ENCODE measurements around the gene SDC1.

SDC1 gene

DNA sequence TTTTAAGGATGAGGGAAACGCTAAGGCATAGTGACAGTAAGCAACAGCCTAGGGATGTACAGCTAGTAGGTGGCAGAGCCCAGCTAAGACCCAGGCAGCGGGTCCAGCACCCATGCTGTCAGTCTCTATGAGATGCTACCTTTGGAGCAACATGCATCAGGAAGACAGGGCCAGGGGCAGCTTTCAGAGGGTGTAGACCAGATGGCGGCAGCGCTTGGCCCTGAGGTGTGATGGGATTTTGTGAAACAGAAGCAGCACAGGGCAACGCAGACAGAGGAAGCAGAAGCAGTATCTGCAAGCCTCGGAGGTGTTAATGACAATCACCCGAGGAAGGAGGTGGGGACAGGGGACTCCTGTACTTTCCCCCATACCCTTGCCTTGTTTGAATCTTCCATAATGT, 43.2 kb downstream of the SDC1 start:
- Histone ChIP-seq H3K9me3 (replicated peaks in 1 of 11) (no peaks in the 10 kb centered on the region), H3K9ac (no peak overlapping the region), H3K4me2 (no peak overlapping the region)

DNA sequence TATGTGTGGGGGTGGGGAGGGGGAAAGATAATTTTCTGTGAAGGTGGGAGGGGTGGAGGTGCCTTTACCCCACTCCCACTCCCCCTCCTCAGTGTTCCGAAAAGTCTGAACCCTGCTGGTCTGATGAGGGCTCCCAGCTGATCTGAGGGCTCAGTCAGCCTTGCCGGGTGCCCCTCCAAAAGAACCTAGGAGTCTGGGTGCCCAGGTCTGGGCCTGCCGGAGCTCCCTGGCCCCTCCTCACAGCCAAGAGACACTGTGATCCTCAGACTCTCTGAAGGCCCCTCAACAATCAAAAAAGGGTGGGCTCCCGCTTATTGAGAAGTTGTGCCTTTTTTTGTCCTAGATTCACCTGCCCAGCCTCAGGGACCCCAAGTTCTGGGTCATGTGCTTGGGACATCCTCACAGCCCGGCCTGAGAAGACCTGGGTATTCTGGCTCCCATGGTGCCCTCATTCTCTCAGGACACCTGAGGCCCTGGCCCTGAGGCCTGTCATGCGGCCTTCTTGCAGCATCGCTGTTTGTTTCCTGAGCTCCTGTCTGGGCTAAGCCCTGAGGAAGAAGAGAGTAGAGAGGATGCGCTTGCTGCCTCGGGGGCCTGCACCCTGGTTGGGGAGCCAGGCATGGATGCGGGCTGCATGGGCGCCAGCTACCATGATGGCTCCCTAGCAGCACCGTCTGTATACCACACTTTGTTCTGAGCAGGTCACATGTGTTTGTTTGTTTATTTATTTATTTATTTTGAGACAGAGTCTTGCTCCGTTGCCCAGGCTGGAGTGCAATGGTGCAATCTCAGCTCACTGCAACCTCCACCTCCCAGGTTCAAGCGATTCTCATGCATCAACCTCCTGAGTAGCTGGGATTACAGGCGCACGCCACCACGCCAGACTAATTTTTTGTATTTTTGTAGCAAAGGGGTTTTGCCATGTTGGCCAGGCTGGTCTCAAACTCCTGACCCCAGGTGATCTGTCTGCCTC, 44.0 kb downstream of the SDC1 start:
- H3K4me2 ChIP-seq = no peak overlapping the region
- no peaks in the 10 kb centered on the region for H4K20me1 ChIP-seq
- H3K4me3 ChIP-seq = no peak overlapping the region
- no peak for TF ChIP-seq Cebpa-rat (IDR thresholded peaks at IDR 0.05)
- H3K27me3 ChIP-seq = no peaks in the 10 kb centered on the region
- no peak overlapping the region for H3K27ac ChIP-seq
- H3K9me3 ChIP-seq (replicated peaks in 1 of 11) = no peaks in the 10 kb centered on the region
- no peaks in the 10 kb centered on the region for H3K36me3 ChIP-seq
- H3K9ac ChIP-seq = no peak overlapping the region
- H3K4me1 ChIP-seq = peaks cover 18 to 29% (median 20%) of the 10 kb centered on the region in 10 experiments

More for the DNA sequence above, 43.2 kb downstream of the SDC1 start:
- TF ChIP-seq Cebpa-rat (IDR thresholded peaks at IDR 0.05) = no peak
- peaks cover 26 to 33% (median 28%) of the 10 kb centered on the region in 10 experiments for H3K4me1 ChIP-seq
- H3K27ac ChIP-seq = no peak overlapping the region
- no peak overlapping the region for H3K4me3 ChIP-seq
- H4K20me1 ChIP-seq = no peaks in the 10 kb centered on the region
- no peaks in the 10 kb centered on the region for H3K36me3 ChIP-seq
- no peaks in the 10 kb centered on the region for H3K27me3 ChIP-seq

DNA sequence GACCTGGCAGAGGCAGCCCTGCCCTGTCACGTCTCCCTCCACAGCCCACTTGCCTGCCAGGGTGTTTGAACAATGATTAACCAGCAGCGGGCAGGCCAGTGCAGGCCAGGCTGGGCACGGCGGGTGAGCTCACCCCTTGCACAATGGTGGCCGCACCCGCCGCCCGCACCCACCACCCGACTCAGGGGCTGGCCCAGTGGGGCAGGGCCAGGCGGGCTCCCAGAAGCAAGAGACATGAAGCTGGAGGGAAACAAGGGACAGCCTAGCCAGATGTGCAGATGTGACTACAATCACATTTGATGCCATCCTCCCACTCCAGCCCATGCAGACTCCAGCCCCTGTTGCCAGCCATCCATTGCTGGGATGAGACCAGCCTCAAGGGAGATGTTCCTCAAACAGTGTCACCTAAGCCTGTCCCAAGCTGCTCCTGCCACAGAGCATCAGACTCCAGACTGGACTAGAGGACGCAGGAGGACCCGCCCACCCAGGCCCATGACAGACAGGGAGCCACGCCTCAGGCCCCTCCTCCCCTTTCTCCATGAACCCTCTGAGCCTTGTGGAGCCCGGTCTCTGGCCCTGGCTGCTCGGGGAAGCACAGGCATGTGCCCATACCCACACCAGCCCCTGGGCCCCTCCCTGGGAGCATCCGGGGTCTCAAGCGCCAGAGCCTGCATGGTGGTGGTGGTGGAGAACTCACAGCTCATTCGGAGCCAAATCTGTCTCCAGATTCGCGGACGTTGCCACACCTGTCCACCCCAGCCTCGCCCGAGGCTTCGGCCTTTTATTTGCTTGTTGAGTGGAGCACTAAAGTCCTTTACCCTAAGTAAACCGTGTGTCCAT, 45.0 kb downstream of the SDC1 start:
- H3K9ac ChIP-seq = no peak overlapping the region
- H3K4me3 ChIP-seq = no peak overlapping the region

DNA sequence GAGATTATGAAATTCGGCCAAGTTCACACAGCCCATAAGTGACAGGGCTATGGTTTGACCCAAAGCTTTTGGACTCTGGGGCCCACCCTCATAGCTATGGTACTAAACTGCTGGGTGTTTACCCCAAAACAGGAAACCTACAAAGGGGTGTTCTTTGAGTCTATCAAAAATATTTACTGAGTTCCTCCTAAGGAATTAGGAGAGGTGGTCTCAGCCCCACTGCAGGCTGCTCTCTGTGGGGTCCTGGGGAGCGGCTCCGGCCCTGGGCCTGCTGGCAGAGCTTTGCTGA, 45.5 kb downstream of the SDC1 start:
- TF ChIP-seq Cebpa-rat (IDR thresholded peaks at IDR 0.05) = no peak
- Histone ChIP-seq H3K9ac (no peak overlapping the region), H3K4me2 (no peak overlapping the region), H3K27ac (no peak overlapping the region), H3K36me3 (no peaks in the 10 kb centered on the region), H3K27me3 (no peaks in the 10 kb centered on the region), H3K9me3 (replicated peaks in 1 of 11) (no peaks in the 10 kb centered on the region), H3K4me3 (no peak overlapping the region), H3K4me1 (peaks cover 3 to 18% (median 4%) of the 10 kb centered on the region in 10 experiments), H4K20me1 (no peaks in the 10 kb centered on the region)

More for the DNA sequence above, 45.0 kb downstream of the SDC1 start:
- no peak for TF ChIP-seq Cebpa-rat (IDR thresholded peaks at IDR 0.05)
- H3K4me2 ChIP-seq = no peak overlapping the region
- H3K27me3 ChIP-seq = no peaks in the 10 kb centered on the region
- H4K20me1 ChIP-seq = no peaks in the 10 kb centered on the region
- no peak overlapping the region for H3K27ac ChIP-seq
- H3K36me3 ChIP-seq = no peaks in the 10 kb centered on the region
- H3K4me1 ChIP-seq = peaks cover 8 to 23% (median 10%) of the 10 kb centered on the region in 10 experiments
- H3K9me3 ChIP-seq (replicated peaks in 1 of 11) = no peaks in the 10 kb centered on the region

DNA sequence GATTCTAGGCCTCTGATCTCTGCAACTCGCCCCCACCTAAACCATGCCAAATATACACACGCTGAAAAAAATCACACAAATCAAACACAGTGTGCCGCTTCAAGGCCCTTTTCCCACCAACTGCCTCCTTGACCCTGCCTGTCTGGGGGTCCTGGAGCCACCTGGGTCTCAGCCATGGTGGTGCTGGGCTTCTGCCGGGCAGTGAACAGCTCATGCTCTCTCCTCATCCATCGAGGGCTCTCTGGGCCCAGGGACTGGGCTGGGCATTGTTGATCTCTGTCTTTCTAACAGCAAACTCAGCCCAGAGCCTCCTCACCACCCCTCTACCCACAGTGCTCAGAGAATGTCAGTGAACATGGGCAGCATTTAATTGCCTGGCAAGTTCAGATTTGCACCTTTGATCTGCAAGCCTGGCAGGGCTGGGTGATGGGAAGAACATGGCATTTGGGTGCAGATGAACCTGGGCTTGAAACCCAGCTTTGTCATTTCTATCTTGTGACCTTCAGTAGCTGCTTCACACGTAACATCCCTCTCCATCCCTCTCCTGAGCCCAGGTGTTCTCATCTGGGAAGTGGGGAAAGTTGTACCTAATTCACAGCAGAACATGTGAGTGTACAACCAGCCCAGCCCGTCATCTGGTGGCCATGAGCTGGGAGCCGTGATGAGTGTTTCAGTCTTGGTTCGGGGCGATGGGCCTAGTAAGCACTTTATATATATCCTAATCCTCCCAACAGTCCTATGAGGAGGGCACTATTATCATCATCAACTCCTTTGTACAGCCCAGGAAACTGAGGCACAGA, 46.1 kb downstream of the SDC1 start:
- no peak overlapping the region for H3K27ac ChIP-seq
- no peak overlapping the region for H3K4me2 ChIP-seq
- no peaks in the 10 kb centered on the region for H3K36me3 ChIP-seq
- no peak overlapping the region for H3K9ac ChIP-seq
- H3K27me3 ChIP-seq = no peaks in the 10 kb centered on the region
- no peak overlapping the region for H3K4me3 ChIP-seq
- no peak for TF ChIP-seq Cebpa-rat (IDR thresholded peaks at IDR 0.05)
- no peaks in the 10 kb centered on the region for H3K9me3 ChIP-seq (replicated peaks in 1 of 11)
- H3K4me1 ChIP-seq = peaks cover 0 to 12% (median 0%) of the 10 kb centered on the region in 10 experiments; a peak in 4 of 20 replicates
- no peaks in the 10 kb centered on the region for H4K20me1 ChIP-seq

DNA sequence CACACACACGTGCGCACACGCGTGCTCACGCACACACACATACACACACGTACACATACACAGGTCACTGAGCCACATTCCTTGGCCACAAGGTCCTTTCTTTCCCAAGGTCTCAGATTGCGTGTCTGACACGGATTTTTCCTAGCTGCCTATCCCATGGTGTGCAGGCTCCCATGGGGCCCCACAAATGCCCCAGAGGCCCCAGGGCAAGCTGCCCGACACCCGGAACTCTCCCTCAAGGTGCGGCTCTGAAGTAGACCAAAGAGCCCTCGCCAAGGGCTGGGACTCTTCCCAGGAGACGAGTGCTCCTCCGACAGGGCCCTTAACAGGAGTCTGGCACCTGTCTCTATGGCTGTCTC, 46.7 kb downstream of the SDC1 start:
- no peaks in the 10 kb centered on the region for H4K20me1 ChIP-seq
- no peak overlapping the region for H3K9ac ChIP-seq
- no peaks in the 10 kb centered on the region for H3K9me3 ChIP-seq (replicated peaks in 1 of 11)
- TF ChIP-seq Cebpa-rat (IDR thresholded peaks at IDR 0.05) = no peak
- H3K4me1 ChIP-seq = peaks cover 0 to 8% (median 0%) of the 10 kb centered on the region in 10 experiments; a peak in 2 of 20 replicates
- no peak overlapping the region for H3K4me3 ChIP-seq
- H3K4me2 ChIP-seq = no peak overlapping the region; a peak in 1 of 22 replicates
- no peaks in the 10 kb centered on the region for H3K36me3 ChIP-seq
- no peaks in the 10 kb centered on the region for H3K27me3 ChIP-seq
- H3K27ac ChIP-seq = no peak overlapping the region

DNA sequence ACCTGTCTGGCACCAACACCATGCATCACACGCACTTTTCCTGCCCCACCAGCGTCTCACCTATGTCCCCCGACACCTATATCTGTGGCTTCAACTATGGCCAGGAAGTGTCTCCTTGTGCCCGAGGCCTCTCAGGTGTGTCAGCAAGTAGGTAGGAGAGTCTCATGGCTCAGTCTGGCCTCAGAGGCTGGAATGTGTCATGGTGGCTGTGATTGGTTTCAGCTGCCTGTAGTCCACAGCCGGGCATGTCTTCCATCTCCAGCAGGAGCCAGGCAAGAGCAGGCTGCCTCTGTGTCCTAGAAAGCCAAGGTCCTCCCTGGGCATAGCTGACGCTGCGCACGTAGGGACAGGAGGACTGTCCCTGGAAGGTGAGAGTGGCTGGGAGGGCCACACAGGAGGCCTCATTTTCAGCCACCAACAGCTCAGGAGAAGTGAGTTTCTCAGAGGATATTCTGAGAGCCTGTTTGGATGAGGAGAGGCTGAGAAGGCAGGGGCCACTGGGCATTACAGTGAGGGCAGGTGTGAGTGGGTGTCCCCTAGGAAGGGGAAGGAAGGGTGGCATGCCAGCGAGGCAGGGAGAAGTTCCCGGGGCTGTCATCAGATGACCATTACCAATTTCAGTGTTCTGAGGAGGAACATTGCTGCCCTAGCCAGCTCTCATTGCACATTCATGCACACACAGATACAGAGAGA, 47.2 kb downstream of the SDC1 start:
- Histone ChIP-seq H4K20me1 (no peaks in the 10 kb centered on the region), H3K27me3 (no peaks in the 10 kb centered on the region), H3K4me2 (no peak overlapping the region; a peak in 1 of 22 replicates), H3K4me1 (peaks cover 0 to 8% (median 0%) of the 10 kb centered on the region in 10 experiments; a peak in 2 of 20 replicates), H3K36me3 (no peaks in the 10 kb centered on the region), H3K4me3 (no peak overlapping the region), H3K9ac (no peak overlapping the region), H3K9me3 (replicated peaks in 1 of 11) (no peaks in the 10 kb centered on the region), H3K27ac (no peak overlapping the region)
- no peak for TF ChIP-seq Cebpa-rat (IDR thresholded peaks at IDR 0.05)

DNA sequence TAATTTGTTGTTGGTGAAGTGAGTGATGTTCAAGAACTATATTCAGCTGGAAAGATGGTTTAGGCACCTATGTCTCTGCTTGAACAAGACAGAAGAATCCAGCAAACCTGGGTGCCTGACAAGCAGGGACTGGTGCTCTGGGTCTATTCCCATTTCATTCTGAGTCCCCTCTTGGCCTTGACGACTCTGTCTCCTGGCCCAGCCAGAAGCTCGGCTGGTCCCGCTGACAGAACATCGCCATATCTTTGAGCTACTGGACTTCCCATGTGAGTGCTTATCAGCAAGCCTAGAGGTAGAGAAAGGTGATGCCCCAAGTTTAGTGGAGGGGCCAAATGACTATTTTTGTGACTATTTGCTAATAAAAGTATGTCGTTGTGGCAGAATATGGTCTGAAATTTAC, 48.2 kb downstream of the SDC1 start:
- no peaks in the 10 kb centered on the region for H3K9me3 ChIP-seq (replicated peaks in 1 of 11)
- H4K20me1 ChIP-seq = no peaks in the 10 kb centered on the region
- no peaks in the 10 kb centered on the region for H3K36me3 ChIP-seq
- no peak overlapping the region for H3K9ac ChIP-seq
- no peak overlapping the region for H3K4me2 ChIP-seq
- no peak overlapping the region for H3K4me3 ChIP-seq
- H3K4me1 ChIP-seq = peaks cover 0 to 8% (median 0%) of the 10 kb centered on the region in 10 experiments; a peak in 2 of 20 replicates
- H3K27me3 ChIP-seq = no peaks in the 10 kb centered on the region
- no peak for TF ChIP-seq Cebpa-rat (IDR thresholded peaks at IDR 0.05)
- no peak overlapping the region for H3K27ac ChIP-seq
